Measurements from ENCODE around the gene ARHGDIB. TPM values are rescaled to one million over a fixed set of nuclear protein-coding genes. Genes with fewer than 3 reads are reported as not detected.

The ARHGDIB gene
- total and polyA plus RNA-seq, 2 donors: 820 to 1,161 TPM

- Histone ChIP-seq H3K27me3 (ENCODE audit: control insufficient read depth in 2 of 2, insufficient read depth in 1 of 2, low read length in 1 of 2) (no peaks in the 10 kb centered on the region), H3K27ac (ENCODE audit: low read depth in 1 of 2, low read length in 1 of 2) (no peak overlapping the region), H3K36me3 (ENCODE audit: control insufficient read depth in 2 of 2, insufficient read depth in 2 of 2, low read length in 1 of 2) (no peaks in the 10 kb centered on the region), H3K4me1 (ENCODE audit: control insufficient read depth in 2 of 2, insufficient read depth in 2 of 2, low read length in 2 of 2) (peaks cover 5 to 17% of the 10 kb centered on the region in 2 donors), H3K4me3 (ENCODE audit: low read length in 2 of 2) (no peak overlapping the region), H3K9me3 (ENCODE audit: control insufficient read depth in 2 of 2, insufficient read depth in 1 of 2, low read length in 1 of 2) (no peaks in the 10 kb centered on the region)
- DNase-seq (ENCODE audit: low read depth in 6 of 9, low spot score in 9 of 9): no peak
- 90% methylated on average over 3 of the region's 3 CpGs for WGBS
Observed at GRCh38 chr12:14976658-14977057, 15.3 kb upstream of the ARHGDIB start.

- no peaks in the 10 kb centered on the region for H3K36me3 ChIP-seq (ENCODE audit: control insufficient read depth in 2 of 2, insufficient read depth in 2 of 2, low read length in 1 of 2)
- H3K27me3 ChIP-seq (ENCODE audit: control insufficient read depth in 2 of 2, insufficient read depth in 1 of 2, low read length in 1 of 2): no peaks in the 10 kb centered on the region
- no peak overlapping the region for H3K4me3 ChIP-seq (ENCODE audit: low read length in 2 of 2)
- H3K4me1 ChIP-seq (ENCODE audit: control insufficient read depth in 2 of 2, insufficient read depth in 2 of 2, low read length in 2 of 2): peaks cover 2 to 11% of the 10 kb centered on the region in 2 donors
- H3K9me3 ChIP-seq (ENCODE audit: control insufficient read depth in 2 of 2, insufficient read depth in 1 of 2, low read length in 1 of 2): no peaks in the 10 kb centered on the region
- WGBS: 93% methylated on average over 4 of the region's 4 CpGs
- H3K27ac ChIP-seq (ENCODE audit: low read depth in 1 of 2, low read length in 1 of 2): no peak overlapping the region
- DNase-seq (ENCODE audit: low read depth in 6 of 9, low spot score in 9 of 9): no peak
Observed at GRCh38 chr12:14975457-14975856, 14.1 kb upstream of the ARHGDIB start.

- H3K36me3 ChIP-seq (ENCODE audit: control insufficient read depth in 2 of 2, insufficient read depth in 2 of 2, low read length in 1 of 2): no peaks in the 10 kb centered on the region
- H3K4me3 ChIP-seq (ENCODE audit: low read length in 2 of 2): no peak overlapping the region
- no peaks in the 10 kb centered on the region for H3K9me3 ChIP-seq (ENCODE audit: control insufficient read depth in 2 of 2, insufficient read depth in 1 of 2, low read length in 1 of 2)
- H3K27ac ChIP-seq (ENCODE audit: low read depth in 1 of 2, low read length in 1 of 2): no peak overlapping the region
- DNase-seq (ENCODE audit: low read depth in 6 of 9, low spot score in 9 of 9): no peak
- H3K27me3 ChIP-seq (ENCODE audit: control insufficient read depth in 2 of 2, insufficient read depth in 1 of 2, low read length in 1 of 2): no peaks in the 10 kb centered on the region
- 88% methylated on average over 3 of the region's 3 CpGs for WGBS
- peaks cover 2 to 11% of the 10 kb centered on the region in 2 donors for H3K4me1 ChIP-seq (ENCODE audit: control insufficient read depth in 2 of 2, insufficient read depth in 2 of 2, low read length in 2 of 2)
Observed at GRCh38 chr12:14974633-14975032, 13.2 kb upstream of the ARHGDIB start.

DNA sequence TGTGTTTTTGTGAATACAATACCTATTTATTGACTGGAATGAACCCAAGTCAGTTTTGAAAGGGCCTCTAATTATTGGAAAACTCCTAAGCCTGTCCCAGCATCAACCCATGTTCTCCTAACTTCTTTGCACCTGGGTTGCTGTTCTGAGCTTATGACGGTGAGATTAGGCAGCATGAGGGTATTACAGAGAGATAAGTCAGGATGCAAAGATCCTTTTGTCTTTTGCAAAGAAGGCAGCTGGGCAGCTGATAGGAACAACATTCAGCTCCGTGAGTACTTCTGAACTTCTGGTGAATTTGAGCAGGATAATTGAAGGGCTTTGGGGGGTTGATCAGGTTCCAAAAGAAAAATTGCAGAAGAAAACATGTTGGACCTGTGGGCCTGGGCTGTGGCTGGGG lies 11.4 kb upstream of the ARHGDIB start, which contains the start of gene PDE6H:
Gene PDE6H (plus strand): TSS at position 227 of the 400 bp plus-strand sequence. CDS start 4,971 bp downstream, outside the sequence.
- no peak for DNase-seq (ENCODE audit: low read depth in 6 of 9, low spot score in 9 of 9)
- no peaks in the 10 kb centered on the region for H3K36me3 ChIP-seq (ENCODE audit: control insufficient read depth in 2 of 2, insufficient read depth in 2 of 2, low read length in 1 of 2)
- H3K4me1 ChIP-seq (ENCODE audit: control insufficient read depth in 2 of 2, insufficient read depth in 2 of 2, low read length in 2 of 2): peaks cover 0 to 8% of the 10 kb centered on the region in 2 donors
- WGBS: 69% methylated on average over 2 of the region's 2 CpGs
- H3K9me3 ChIP-seq (ENCODE audit: control insufficient read depth in 2 of 2, insufficient read depth in 1 of 2, low read length in 1 of 2): no peaks in the 10 kb centered on the region
- H3K4me3 ChIP-seq (ENCODE audit: low read length in 2 of 2): no peak within 1 kb of the TSS
- H3K27ac ChIP-seq (ENCODE audit: low read depth in 1 of 2, low read length in 1 of 2): peak within 1 kb of the TSS in 1 of 2 donors; percentile 5
- no peaks in the 10 kb centered on the region for H3K27me3 ChIP-seq (ENCODE audit: control insufficient read depth in 2 of 2, insufficient read depth in 1 of 2, low read length in 1 of 2)

GRCh38 chr12:14970473-14970872 lies 9.1 kb upstream of the ARHGDIB start:
- H3K27me3 ChIP-seq (ENCODE audit: control insufficient read depth in 2 of 2, insufficient read depth in 1 of 2, low read length in 1 of 2): no peaks in the 10 kb centered on the region
- H3K4me3 ChIP-seq (ENCODE audit: low read length in 2 of 2): no peak overlapping the region
- 84% methylated on average over 4 of the region's 4 CpGs for WGBS
- peaks cover 0 to 8% of the 10 kb centered on the region in 2 donors for H3K4me1 ChIP-seq (ENCODE audit: control insufficient read depth in 2 of 2, insufficient read depth in 2 of 2, low read length in 2 of 2)
- no peaks in the 10 kb centered on the region for H3K9me3 ChIP-seq (ENCODE audit: control insufficient read depth in 2 of 2, insufficient read depth in 1 of 2, low read length in 1 of 2)
- no peak overlapping the region for H3K27ac ChIP-seq (ENCODE audit: low read depth in 1 of 2, low read length in 1 of 2)
- no peak for DNase-seq (ENCODE audit: low read depth in 6 of 9, low spot score in 9 of 9)
- H3K36me3 ChIP-seq (ENCODE audit: control insufficient read depth in 2 of 2, insufficient read depth in 2 of 2, low read length in 1 of 2): no peaks in the 10 kb centered on the region

GRCh38 chr12:14968478-14968877 lies 7.1 kb upstream of the ARHGDIB start:
- H3K9me3 ChIP-seq (ENCODE audit: control insufficient read depth in 2 of 2, insufficient read depth in 1 of 2, low read length in 1 of 2): no peaks in the 10 kb centered on the region
- H3K4me1 ChIP-seq (ENCODE audit: control insufficient read depth in 2 of 2, insufficient read depth in 2 of 2, low read length in 2 of 2): peaks cover 0 to 8% of the 10 kb centered on the region in 2 donors
- H3K36me3 ChIP-seq (ENCODE audit: control insufficient read depth in 2 of 2, insufficient read depth in 2 of 2, low read length in 1 of 2): no peaks in the 10 kb centered on the region
- H3K27me3 ChIP-seq (ENCODE audit: control insufficient read depth in 2 of 2, insufficient read depth in 1 of 2, low read length in 1 of 2): no peaks in the 10 kb centered on the region
- H3K4me3 ChIP-seq (ENCODE audit: low read length in 2 of 2): no peak overlapping the region
- H3K27ac ChIP-seq (ENCODE audit: low read depth in 1 of 2, low read length in 1 of 2): no peak overlapping the region
- WGBS: 93% methylated on average over 3 of the region's 3 CpGs
- DNase-seq (ENCODE audit: low read depth in 6 of 9, low spot score in 9 of 9): no peak

- Histone ChIP-seq H3K4me1 (ENCODE audit: control insufficient read depth in 2 of 2, insufficient read depth in 2 of 2, low read length in 2 of 2) (peaks cover 0 to 13% of the 10 kb centered on the region in 2 donors), H3K9me3 (ENCODE audit: control insufficient read depth in 2 of 2, insufficient read depth in 1 of 2, low read length in 1 of 2) (no peaks in the 10 kb centered on the region), H3K27ac (ENCODE audit: low read depth in 1 of 2, low read length in 1 of 2) (no peak overlapping the region), H3K36me3 (ENCODE audit: control insufficient read depth in 2 of 2, insufficient read depth in 2 of 2, low read length in 1 of 2) (no peaks in the 10 kb centered on the region), H3K27me3 (ENCODE audit: control insufficient read depth in 2 of 2, insufficient read depth in 1 of 2, low read length in 1 of 2) (no peaks in the 10 kb centered on the region), H3K4me3 (ENCODE audit: low read length in 2 of 2) (no peak overlapping the region)
- no peak for DNase-seq (ENCODE audit: low read depth in 6 of 9, low spot score in 9 of 9)
- 98% methylated on average over 2 of the region's 2 CpGs for WGBS
Observed at GRCh38 chr12:14965221-14965620, 3.8 kb upstream of the ARHGDIB start.

DNA sequence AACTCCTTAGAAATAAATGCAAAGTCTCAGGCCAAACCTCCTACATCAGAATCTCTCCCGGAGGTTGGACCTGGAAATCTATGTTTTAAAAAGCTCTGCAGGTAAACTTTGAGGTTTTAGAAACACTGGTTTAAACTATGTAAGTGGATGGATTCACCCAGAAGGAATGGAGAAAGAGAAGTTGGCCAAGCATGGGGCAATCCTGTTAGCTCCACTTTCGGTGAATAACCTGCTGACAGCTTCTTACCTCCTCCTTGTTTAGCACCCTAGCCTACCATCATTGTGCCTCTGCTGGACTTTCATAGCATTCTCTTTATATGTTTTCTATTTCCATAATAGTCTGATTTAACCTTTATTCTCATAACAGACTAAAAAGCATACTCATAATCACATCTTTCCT lies 3.0 kb upstream of the ARHGDIB start:
- Histone ChIP-seq H3K27ac (ENCODE audit: low read depth in 1 of 2, low read length in 1 of 2) (no peak overlapping the region), H3K4me1 (ENCODE audit: control insufficient read depth in 2 of 2, insufficient read depth in 2 of 2, low read length in 2 of 2) (peaks cover 0 to 13% of the 10 kb centered on the region in 2 donors), H3K36me3 (ENCODE audit: control insufficient read depth in 2 of 2, insufficient read depth in 2 of 2, low read length in 1 of 2) (no peaks in the 10 kb centered on the region), H3K4me3 (ENCODE audit: low read length in 2 of 2) (no peak overlapping the region), H3K27me3 (ENCODE audit: control insufficient read depth in 2 of 2, insufficient read depth in 1 of 2, low read length in 1 of 2) (no peaks in the 10 kb centered on the region), H3K9me3 (ENCODE audit: control insufficient read depth in 2 of 2, insufficient read depth in 1 of 2, low read length in 1 of 2) (no peaks in the 10 kb centered on the region)
- over 99% methylated on average over 2 of the region's 2 CpGs for WGBS
- DNase-seq (ENCODE audit: low read depth in 6 of 9, low spot score in 9 of 9): no peak

DNA sequence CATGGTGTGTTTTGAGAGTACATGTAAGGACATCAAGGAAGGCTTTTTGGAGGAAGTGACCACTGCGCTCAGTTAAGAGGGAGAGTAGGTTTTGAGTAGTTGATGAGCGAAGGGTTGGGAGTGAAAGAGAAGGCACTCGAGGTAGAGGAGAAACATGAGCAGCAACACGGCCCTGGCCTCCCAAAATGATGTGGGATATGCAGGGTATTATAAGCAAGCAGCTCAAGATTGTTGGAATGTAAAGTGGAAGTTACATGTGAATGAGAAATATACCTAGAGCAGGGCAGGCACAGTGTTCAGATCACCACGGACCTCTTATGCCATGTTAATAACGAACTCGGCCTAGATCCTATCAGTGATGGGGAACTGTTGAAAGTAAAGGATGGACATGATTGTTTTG lies 2.1 kb upstream of the ARHGDIB start:
- Histone ChIP-seq H3K4me1 (ENCODE audit: control insufficient read depth in 2 of 2, insufficient read depth in 2 of 2, low read length in 2 of 2) (peaks cover 0 to 20% of the 10 kb centered on the region in 2 donors), H3K36me3 (ENCODE audit: control insufficient read depth in 2 of 2, insufficient read depth in 2 of 2, low read length in 1 of 2) (no peaks in the 10 kb centered on the region), H3K27me3 (ENCODE audit: control insufficient read depth in 2 of 2, insufficient read depth in 1 of 2, low read length in 1 of 2) (no peaks in the 10 kb centered on the region), H3K9me3 (ENCODE audit: control insufficient read depth in 2 of 2, insufficient read depth in 1 of 2, low read length in 1 of 2) (no peaks in the 10 kb centered on the region), H3K27ac (ENCODE audit: low read depth in 1 of 2, low read length in 1 of 2) (peak overlapping the region in 1 of 2 donors; percentile 99), H3K4me3 (ENCODE audit: low read length in 2 of 2) (no peak overlapping the region)
- WGBS: 94% methylated on average over 7 of the region's 7 CpGs
- no peak for DNase-seq (ENCODE audit: low read depth in 6 of 9, low spot score in 9 of 9)

Data from thymus (tissue), 11 donors.